MM.1S (cell line): ENCODE data around the gene ATP13A1.

Experiments used
- CTCF ChIP-seq: fragments of 300-600 bp; sonication (generic); IDR thresholded peaks from 2 replicates; pipeline ENCODE4 v1.5.1; 2016; ENCODE audit warnings: antibody characterized with exemption, low read length, mixed read lengths
- EZH2 ChIP-seq: fragments of 300-600 bp; sonication (generic); optimal IDR thresholded peaks from 2 replicates; pipeline ENCODE3; 2017; ENCODE audit warnings: low read depth, mild to moderate bottlenecking, antibody characterized with exemption, low read length, mixed read lengths
- EZH2phosphoT487 ChIP-seq: fragments of 300-600 bp; sonication (generic); IDR thresholded peaks from 2 replicates; pipeline ENCODE4 v1.6.1; 2018; ENCODE audit warnings: antibody characterized with exemption, low read length

DNA sequence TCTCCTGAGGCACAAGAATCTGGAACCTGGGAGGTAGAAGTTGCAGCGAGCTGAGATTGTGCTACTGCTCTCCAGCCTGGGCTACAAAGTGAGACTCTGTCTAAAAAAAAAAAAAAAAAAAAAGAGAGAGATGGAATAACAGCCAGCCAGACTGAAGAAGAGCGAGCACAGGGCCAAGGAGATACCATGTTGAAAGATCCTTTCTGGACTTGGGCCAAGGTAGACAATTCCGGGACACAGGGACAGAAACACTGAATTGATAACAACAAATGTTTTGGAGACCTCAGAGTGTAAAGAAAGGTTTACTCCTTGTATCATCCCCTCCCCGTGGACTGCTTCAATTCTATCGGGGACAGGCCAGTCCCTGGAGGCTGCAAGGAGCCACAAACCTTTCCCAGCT is 40.1 kb downstream of the ATP13A1 start:
- TF ChIP-seq CTCF: no peak
- TF ChIP-seq EZH2phosphoT487: no peak
- TF ChIP-seq EZH2: no peak
